Osteoblast (primary cell): ENCODE results near the gene ZDHHC13. TPM values are rescaled to one million over a fixed set of nuclear protein-coding genes. Genes with fewer than 3 reads are reported as not detected.

ENCODE experiments used
- DNase-seq: peaks from one replicate; pipeline ENCODE4 v3.0.0; 2011; ENCODE audit warnings: low spot score, mixed read lengths; ENCODE audit not compliant: insufficient read length; ENCODE audit errors: missing footprints
- H2AFZ ChIP-seq: 2 replicates; pipeline ENCODE4 v1.6.0; 2011; ENCODE audit warnings: mild to moderate bottlenecking, low read length
- H3K27ac ChIP-seq: 2 replicates; pipeline ENCODE4 v1.5.1; 2011; ENCODE audit warnings: mild to moderate bottlenecking, low read depth, low read length, moderate library complexity
- H3K27me3 ChIP-seq: 2 replicates; pipeline ENCODE4 v1.6.0; 2012; ENCODE audit warnings: mild to moderate bottlenecking, control low read depth, inconsistent platforms, low read length, moderate library complexity; ENCODE audit not compliant: insufficient read depth
- H3K36me3 ChIP-seq: 2 replicates; pipeline ENCODE4 v1.5.1; 2011; ENCODE audit warnings: mild to moderate bottlenecking, low read length, control low read depth, moderate library complexity; ENCODE audit not compliant: insufficient read depth
- H3K4me1 ChIP-seq: 2 replicates; pipeline ENCODE4 v1.5.1; 2011; ENCODE audit warnings: mild to moderate bottlenecking, low read length, control low read depth, moderate library complexity; ENCODE audit not compliant: insufficient read depth
- H3K4me2 ChIP-seq: 2 replicates; pipeline ENCODE4 v1.6.0; 2011; ENCODE audit warnings: mild to moderate bottlenecking, low read length; ENCODE audit not compliant: insufficient read depth
- H3K4me3 ChIP-seq: fragments of 200-600 bp; sonication (generic); 3 replicates; pipeline ENCODE4 v1.5.1; 2012; ENCODE audit warnings: mild to moderate bottlenecking, low read length, inconsistent platforms; ENCODE audit not compliant: insufficient read depth
- H3K79me2 ChIP-seq: 2 replicates; pipeline ENCODE4 v1.6.0; 2012; ENCODE audit warnings: mild to moderate bottlenecking, low read length, control low read depth, inconsistent platforms; ENCODE audit not compliant: insufficient read depth
- H3K9me3 ChIP-seq: 2 replicates; pipeline ENCODE4 v1.5.1; 2011; ENCODE audit warnings: low read depth, low read length, control low read depth
- H4K20me1 ChIP-seq: 2 replicates; pipeline ENCODE4 v1.6.0; 2012; ENCODE audit warnings: mild to moderate bottlenecking, low read length, control low read depth; ENCODE audit not compliant: insufficient read depth
- total RNA-seq: library from RNA; depleted of rRNA; stranded (reverse); fragments of >200 nt; gene quantifications from 2 replicates; pipeline ENCODE4 v1.2.3, GENCODE V29; 2012
- TF ChIP-seq, protein P1 (sequence below): IDR thresholded peaks from 2 replicates; pipeline ENCODE4 v1.5.1; 2011; ENCODE audit warnings: mild to moderate bottlenecking, low read depth, low read length, moderate library complexity; ENCODE audit errors: extremely low read depth

ZDHHC13 gene
- total RNA-seq, 1 donor, result 16.6 TPM

DNA sequence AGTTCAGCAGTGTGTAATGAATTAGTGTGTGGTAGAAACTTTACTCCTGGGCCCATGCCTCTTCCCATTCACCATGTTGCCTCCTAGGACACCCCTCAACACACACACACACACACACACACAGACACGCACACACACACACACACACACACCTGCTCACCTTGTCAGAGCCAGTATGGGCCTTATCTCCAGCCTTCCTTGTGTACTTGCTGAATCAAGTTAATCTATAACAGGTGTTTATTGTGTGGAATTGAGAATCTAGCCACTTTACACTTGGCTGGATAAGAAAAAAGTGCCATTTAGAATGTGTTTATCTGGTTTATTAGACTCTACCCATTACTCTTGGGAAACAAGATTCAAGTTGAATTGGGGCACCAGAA, 14.5 kb upstream of the ZDHHC13 start:
- TF ChIP-seq, protein P1, sequence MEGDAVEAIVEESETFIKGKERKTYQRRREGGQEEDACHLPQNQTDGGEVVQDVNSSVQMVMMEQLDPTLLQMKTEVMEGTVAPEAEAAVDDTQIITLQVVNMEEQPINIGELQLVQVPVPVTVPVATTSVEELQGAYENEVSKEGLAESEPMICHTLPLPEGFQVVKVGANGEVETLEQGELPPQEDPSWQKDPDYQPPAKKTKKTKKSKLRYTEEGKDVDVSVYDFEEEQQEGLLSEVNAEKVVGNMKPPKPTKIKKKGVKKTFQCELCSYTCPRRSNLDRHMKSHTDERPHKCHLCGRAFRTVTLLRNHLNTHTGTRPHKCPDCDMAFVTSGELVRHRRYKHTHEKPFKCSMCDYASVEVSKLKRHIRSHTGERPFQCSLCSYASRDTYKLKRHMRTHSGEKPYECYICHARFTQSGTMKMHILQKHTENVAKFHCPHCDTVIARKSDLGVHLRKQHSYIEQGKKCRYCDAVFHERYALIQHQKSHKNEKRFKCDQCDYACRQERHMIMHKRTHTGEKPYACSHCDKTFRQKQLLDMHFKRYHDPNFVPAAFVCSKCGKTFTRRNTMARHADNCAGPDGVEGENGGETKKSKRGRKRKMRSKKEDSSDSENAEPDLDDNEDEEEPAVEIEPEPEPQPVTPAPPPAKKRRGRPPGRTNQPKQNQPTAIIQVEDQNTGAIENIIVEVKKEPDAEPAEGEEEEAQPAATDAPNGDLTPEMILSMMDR, result no peak
- DNase-seq, result no peak
- Histone ChIP-seq H3K27ac (no peak overlapping the region), H2AFZ (no peak overlapping the region), H3K27me3 (peaks cover 58% of the 10 kb centered on the region), H3K9me3 (no peaks in the 10 kb centered on the region), H4K20me1 (no peaks in the 10 kb centered on the region), H3K4me3 (no peak overlapping the region), H3K4me2 (no peak overlapping the region), H3K4me1 (no peaks in the 10 kb centered on the region), H3K36me3 (no peaks in the 10 kb centered on the region), H3K79me2 (no peaks in the 10 kb centered on the region)

DNA sequence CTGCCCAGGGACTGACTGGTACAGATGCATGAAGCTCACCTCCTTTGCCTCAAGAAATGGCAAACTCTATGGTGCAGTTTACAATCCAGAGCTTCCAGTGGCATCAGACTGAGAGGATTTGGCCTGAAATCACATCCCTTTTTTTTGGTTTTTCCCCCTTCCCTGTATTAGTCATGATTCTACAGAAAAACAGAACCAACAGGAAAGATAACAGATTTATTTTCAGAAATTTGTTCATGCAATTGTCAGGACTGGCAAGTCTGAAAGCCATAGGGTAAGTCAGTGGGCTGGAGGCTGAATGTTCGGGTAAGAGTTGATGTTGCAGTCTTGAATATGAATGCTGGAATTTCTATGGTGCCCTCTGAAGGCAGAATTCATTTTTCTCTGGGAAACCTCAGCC, 12.0 kb upstream of the ZDHHC13 start:
- Histone ChIP-seq H2AFZ (no peak overlapping the region), H3K27me3 (peaks cover 52% of the 10 kb centered on the region), H3K4me3 (no peak overlapping the region), H3K36me3 (no peaks in the 10 kb centered on the region), H3K27ac (no peak overlapping the region), H3K4me2 (no peak overlapping the region), H3K4me1 (no peaks in the 10 kb centered on the region), H3K79me2 (no peaks in the 10 kb centered on the region), H4K20me1 (no peaks in the 10 kb centered on the region), H3K9me3 (no peaks in the 10 kb centered on the region)
- TF ChIP-seq, protein P1, result no peak
- no peak for DNase-seq

DNA sequence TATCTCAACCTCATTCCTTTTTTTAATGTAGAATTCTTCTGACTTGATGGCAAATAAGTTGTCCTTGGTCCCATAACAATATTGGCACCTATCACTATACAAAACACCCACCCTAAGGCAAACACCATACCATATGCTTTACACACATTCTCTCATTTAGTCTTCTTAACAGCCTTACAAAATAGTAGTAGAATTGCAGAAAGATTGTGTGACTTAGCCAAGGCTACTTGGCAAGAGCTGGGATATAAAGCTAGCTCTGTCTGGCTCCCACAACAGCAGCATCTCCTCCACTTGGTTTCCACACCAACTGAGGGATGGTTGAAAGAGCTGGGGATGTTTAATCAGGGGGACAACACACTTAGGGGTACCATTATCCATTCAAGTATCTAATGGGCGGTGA, 9.8 kb upstream of the ZDHHC13 start:
- H3K4me3 ChIP-seq, result no peak overlapping the region
- H3K36me3 ChIP-seq, result no peaks in the 10 kb centered on the region
- H2AFZ ChIP-seq, result no peak overlapping the region
- H4K20me1 ChIP-seq, result no peaks in the 10 kb centered on the region
- no peak overlapping the region for H3K4me2 ChIP-seq
- no peaks in the 10 kb centered on the region for H3K79me2 ChIP-seq
- H3K4me1 ChIP-seq, result no peaks in the 10 kb centered on the region
- H3K27me3 ChIP-seq, result peaks cover 49% of the 10 kb centered on the region
- H3K9me3 ChIP-seq, result no peaks in the 10 kb centered on the region
- no peak overlapping the region for H3K27ac ChIP-seq
- TF ChIP-seq, protein P1, result no peak
- DNase-seq, result no peak

DNA sequence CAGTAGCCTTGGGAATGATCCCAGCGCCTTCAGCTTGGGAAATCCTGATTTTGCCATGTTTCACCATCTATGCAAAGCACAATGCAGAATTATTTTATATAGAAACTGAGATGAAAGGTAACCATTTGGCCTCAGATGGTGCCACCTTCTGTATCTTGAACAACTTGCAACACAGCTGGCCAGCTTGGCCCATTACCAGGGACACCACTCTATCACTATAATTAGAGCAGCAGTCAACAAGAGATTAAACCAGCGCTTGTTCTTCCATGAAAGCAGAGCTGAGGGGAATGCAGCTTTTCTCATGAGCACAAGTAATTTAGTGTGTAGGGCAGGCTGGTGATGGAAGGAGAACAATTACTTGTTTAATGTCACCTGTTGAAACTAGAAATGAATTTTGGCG, 6.7 kb upstream of the ZDHHC13 start:
- Histone ChIP-seq H3K4me3 (no peak overlapping the region), H3K9me3 (no peaks in the 10 kb centered on the region), H3K36me3 (no peaks in the 10 kb centered on the region), H3K4me2 (no peak overlapping the region), H3K27me3 (peaks cover 51% of the 10 kb centered on the region), H3K4me1 (no peaks in the 10 kb centered on the region), H2AFZ (no peak overlapping the region), H3K27ac (no peak overlapping the region), H4K20me1 (no peaks in the 10 kb centered on the region), H3K79me2 (no peaks in the 10 kb centered on the region)
- TF ChIP-seq, protein P1, result no peak
- no peak for DNase-seq
